Effector CD8-positive, alpha-beta T cell (primary cell): ENCODE results near the gene RNF227.
"Not testable (repeated sequence)": the region's sequence is repeated elsewhere in the genome, so short reads cannot be mapped to it uniquely, and the experiment has no call there.

Source experiments
- DNase-seq: peaks from one replicate; lab custom pipeline; 2025; lab: John Stamatoyannopoulos, UW

The RNF227 gene

DNA sequence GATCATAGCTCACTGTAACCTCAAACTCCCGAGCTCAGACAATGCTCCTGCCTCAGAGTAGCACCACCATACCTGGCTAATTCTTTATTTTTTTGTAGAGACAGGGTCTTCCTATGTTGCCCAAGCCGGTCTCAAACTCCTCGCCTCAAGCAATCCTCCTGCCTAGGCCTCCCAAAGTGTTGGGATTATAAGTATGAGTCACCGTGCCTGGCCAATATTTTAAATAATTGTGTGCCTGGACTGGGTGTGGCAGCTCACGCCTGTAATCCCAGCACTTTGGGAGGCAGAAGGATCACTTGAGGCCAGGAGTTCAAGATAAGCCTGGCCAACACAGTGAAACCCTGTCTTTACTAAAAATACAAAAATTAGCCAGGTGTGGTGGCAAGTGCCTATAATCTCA is 51.7 kb downstream of the RNF227 start:
- DNase-seq, result not testable (repeated sequence)
